ENCODE results near the gene RTN1.

Gene RTN1

GRCh38 chr14:59629444-59630287 is 240.9 kb downstream of the RTN1 start:
- TF ChIP-seq CTCF (IDR thresholded peaks at IDR 0.05) = no peak
- H3K9ac ChIP-seq = no peak overlapping the region
- no peaks in the 10 kb centered on the region for H3K9me3 ChIP-seq (ENCODE audit: control insufficient read depth, low read length)
- H3K4me2 ChIP-seq (ENCODE audit: low read length) = no peak overlapping the region
- H3K36me3 ChIP-seq (ENCODE audit: control insufficient read depth, insufficient read depth, low read length) = no peaks in the 10 kb centered on the region
- no peak overlapping the region for H3K4me3 ChIP-seq (ENCODE audit: low read depth, low read length)
- H2AFZ ChIP-seq = no peak overlapping the region
- H3K27ac ChIP-seq = no peak overlapping the region
- no peaks in the 10 kb centered on the region for H3K79me2 ChIP-seq
- no peaks in the 10 kb centered on the region for H3K27me3 ChIP-seq (ENCODE audit: control insufficient read depth, insufficient read depth, low read length)
- no peaks in the 10 kb centered on the region for H3K4me1 ChIP-seq

DNA sequence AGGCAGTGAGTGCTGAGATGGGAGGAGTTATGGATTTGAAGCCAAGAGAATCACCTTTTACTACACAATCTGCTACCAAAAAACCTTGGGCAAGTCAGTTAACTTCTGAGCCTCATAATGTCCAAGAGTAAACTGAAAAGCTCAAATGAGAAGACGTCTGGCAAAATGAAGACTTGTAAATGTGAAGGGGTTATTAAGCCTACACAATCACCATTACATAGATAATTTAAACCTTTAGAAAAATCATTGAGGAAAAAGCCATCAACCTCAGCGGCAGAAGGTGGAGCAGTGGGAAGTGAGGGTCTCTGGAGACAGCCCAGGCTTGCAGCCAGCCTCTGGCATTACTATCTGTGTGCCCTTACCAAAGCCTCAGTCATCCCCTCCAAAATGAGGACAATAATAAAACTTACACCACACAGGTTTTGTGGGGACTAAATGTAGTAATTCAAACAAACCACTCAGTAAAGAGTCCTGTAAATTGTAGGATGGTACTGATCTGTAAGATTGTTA is 243.5 kb downstream of the RTN1 start:
- H3K4me1 ChIP-seq = peaks cover 5% of the 10 kb centered on the region
- no peak for TF ChIP-seq CTCF (IDR thresholded peaks at IDR 0.05)
- H3K27me3 ChIP-seq (ENCODE audit: control insufficient read depth, insufficient read depth, low read length) = no peaks in the 10 kb centered on the region
- H3K27ac ChIP-seq = no peak overlapping the region
- no peak overlapping the region for H2AFZ ChIP-seq
- no peaks in the 10 kb centered on the region for H3K9me3 ChIP-seq (ENCODE audit: control insufficient read depth, low read length)
- H3K79me2 ChIP-seq = no peaks in the 10 kb centered on the region
- H3K4me3 ChIP-seq (ENCODE audit: low read depth, low read length) = no peak overlapping the region
- no peaks in the 10 kb centered on the region for H3K36me3 ChIP-seq (ENCODE audit: control insufficient read depth, insufficient read depth, low read length)
- no peak overlapping the region for H3K4me2 ChIP-seq (ENCODE audit: low read length)
- H3K9ac ChIP-seq = no peak overlapping the region

GRCh38 chr14:59622631-59623030 is 247.9 kb downstream of the RTN1 start:
- H3K27ac ChIP-seq = no peak overlapping the region
- H3K9me3 ChIP-seq (ENCODE audit: control insufficient read depth, low read length) = no peaks in the 10 kb centered on the region

DNA sequence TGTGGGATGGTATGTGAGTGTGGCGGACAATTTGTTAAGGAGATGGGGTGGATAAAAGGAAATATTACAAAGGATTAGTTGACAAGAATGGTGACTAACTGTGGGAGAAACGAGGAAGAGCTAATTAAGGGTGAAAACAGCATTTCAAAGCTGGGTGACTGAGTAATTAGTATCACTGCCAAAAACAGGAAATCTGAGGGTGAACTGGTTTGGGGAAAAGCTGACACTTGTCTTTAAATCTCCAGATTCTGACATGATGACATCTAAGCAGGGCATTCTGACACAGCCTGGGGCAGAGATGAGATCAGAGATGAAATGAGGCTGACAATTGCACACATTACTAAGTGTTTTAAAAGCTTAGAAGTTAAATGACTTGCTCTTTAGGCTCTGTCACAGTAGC is 251.5 kb downstream of the RTN1 start:
- Histone ChIP-seq H3K36me3 (ENCODE audit: control insufficient read depth, insufficient read depth, low read length) (no peaks in the 10 kb centered on the region), H3K27me3 (ENCODE audit: control insufficient read depth, insufficient read depth, low read length) (no peaks in the 10 kb centered on the region), H3K27ac (no peak overlapping the region), H3K4me3 (ENCODE audit: low read depth, low read length) (no peak overlapping the region), H3K4me1 (peaks cover 5% of the 10 kb centered on the region), H3K9me3 (ENCODE audit: control insufficient read depth, low read length) (no peaks in the 10 kb centered on the region), H2AFZ (no peak overlapping the region), H3K4me2 (ENCODE audit: low read length) (no peak overlapping the region), H3K9ac (no peak overlapping the region), H3K79me2 (no peaks in the 10 kb centered on the region)
- no peak for TF ChIP-seq CTCF (IDR thresholded peaks at IDR 0.05)

More at GRCh38 chr14:59622631-59623030, 247.9 kb downstream of the RTN1 start:
- H3K36me3 ChIP-seq (ENCODE audit: control insufficient read depth, insufficient read depth, low read length) = no peaks in the 10 kb centered on the region
- no peak overlapping the region for H2AFZ ChIP-seq
- no peak overlapping the region for H3K4me3 ChIP-seq (ENCODE audit: low read depth, low read length)
- no peak for TF ChIP-seq CTCF (IDR thresholded peaks at IDR 0.05)
- no peaks in the 10 kb centered on the region for H3K27me3 ChIP-seq (ENCODE audit: control insufficient read depth, insufficient read depth, low read length)
- H3K4me2 ChIP-seq (ENCODE audit: low read length) = no peak overlapping the region
- no peak overlapping the region for H3K9ac ChIP-seq
- peaks cover 5% of the 10 kb centered on the region for H3K4me1 ChIP-seq
- H3K79me2 ChIP-seq = no peaks in the 10 kb centered on the region

DNA sequence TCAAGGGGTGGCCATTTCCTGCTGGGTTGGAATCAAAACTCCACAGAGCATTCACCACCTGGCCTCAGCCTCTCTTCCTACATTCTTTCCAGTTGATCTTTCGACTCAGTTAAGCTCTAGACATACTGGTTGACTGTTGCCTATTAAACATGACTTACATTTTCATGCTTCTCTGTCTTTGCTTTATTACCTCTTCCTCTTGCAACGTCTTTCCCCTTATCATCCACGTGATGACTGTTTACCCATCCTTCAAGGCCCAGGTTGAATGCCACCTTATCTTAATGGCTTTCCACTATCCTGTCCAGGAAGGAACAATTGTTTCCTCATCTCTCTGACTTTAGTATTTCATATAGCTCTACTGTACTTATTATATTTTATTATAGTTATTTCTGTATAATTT is 269.5 kb downstream of the RTN1 start:
- H3K79me2 ChIP-seq = no peaks in the 10 kb centered on the region
- H3K4me1 ChIP-seq = no peaks in the 10 kb centered on the region
- H3K27me3 ChIP-seq (ENCODE audit: control insufficient read depth, insufficient read depth, low read length) = no peaks in the 10 kb centered on the region
- H3K9ac ChIP-seq = no peak overlapping the region
- no peak for TF ChIP-seq CTCF (IDR thresholded peaks at IDR 0.05)
- H3K36me3 ChIP-seq (ENCODE audit: control insufficient read depth, insufficient read depth, low read length) = no peaks in the 10 kb centered on the region
- H2AFZ ChIP-seq = no peak overlapping the region
- H3K4me2 ChIP-seq (ENCODE audit: low read length) = no peak overlapping the region
- no peak overlapping the region for H3K27ac ChIP-seq
- H3K4me3 ChIP-seq (ENCODE audit: low read depth, low read length) = no peak overlapping the region
- no peaks in the 10 kb centered on the region for H3K9me3 ChIP-seq (ENCODE audit: control insufficient read depth, low read length)
